ENCODE measurements around the gene DCLRE1B.

DCLRE1B gene

DNA sequence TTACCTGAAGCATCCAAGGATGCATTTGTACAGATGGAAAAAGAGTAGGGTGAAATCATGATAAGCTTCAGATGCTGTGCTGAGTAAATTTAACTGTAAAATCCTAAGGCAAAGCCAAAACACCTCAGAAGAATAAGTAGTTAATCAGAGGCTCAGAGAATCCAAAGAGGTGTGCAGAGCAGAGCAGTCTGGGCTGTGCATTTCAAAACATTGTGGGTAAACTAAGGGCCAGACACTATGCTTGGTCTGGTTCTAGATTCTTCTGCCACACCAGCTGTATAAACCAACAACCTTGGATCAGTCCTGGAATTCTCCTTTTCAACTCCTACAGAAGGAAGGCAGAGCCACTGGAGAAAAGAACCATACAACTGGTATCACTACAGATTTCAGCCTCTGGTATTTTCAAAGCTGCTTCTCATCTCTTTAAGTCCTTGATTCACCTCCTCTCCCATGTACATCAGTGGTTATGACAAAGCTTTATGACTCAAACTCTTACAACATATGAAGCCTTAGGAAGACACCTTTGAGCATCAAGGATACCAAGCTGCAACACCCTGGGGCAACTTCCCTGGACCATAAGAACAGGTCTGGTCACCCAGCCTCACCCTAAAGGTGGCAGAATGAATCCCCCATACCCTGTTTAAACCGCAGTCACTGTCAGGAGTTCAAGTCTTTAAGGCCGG lies 12.4 kb downstream of the DCLRE1B start:
- TF ChIP-seq, protein P1, sequence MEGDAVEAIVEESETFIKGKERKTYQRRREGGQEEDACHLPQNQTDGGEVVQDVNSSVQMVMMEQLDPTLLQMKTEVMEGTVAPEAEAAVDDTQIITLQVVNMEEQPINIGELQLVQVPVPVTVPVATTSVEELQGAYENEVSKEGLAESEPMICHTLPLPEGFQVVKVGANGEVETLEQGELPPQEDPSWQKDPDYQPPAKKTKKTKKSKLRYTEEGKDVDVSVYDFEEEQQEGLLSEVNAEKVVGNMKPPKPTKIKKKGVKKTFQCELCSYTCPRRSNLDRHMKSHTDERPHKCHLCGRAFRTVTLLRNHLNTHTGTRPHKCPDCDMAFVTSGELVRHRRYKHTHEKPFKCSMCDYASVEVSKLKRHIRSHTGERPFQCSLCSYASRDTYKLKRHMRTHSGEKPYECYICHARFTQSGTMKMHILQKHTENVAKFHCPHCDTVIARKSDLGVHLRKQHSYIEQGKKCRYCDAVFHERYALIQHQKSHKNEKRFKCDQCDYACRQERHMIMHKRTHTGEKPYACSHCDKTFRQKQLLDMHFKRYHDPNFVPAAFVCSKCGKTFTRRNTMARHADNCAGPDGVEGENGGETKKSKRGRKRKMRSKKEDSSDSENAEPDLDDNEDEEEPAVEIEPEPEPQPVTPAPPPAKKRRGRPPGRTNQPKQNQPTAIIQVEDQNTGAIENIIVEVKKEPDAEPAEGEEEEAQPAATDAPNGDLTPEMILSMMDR (IDR thresholded peaks at IDR 0.05), result no peak

DNA sequence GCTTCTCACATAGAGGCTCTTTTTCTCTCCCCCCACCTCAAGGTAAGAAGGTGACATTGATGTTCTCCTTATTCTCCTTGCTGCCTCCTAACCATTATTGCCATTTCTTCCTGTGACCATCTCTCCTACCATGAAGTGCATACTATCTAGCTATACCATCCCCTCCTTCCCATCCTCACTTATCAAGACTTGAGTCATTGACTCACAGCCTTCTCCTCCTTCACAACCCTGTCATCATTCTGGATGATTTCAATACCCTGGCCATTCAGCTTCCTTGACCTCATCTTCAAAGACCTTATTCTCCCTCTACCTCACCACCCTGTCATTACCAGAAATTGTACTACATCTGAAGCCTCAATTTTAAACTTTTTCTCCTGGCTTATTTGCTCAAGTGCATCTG lies 13.1 kb downstream of the DCLRE1B start:
- TF ChIP-seq, protein P1 (IDR thresholded peaks at IDR 0.05), result no peak

DNA sequence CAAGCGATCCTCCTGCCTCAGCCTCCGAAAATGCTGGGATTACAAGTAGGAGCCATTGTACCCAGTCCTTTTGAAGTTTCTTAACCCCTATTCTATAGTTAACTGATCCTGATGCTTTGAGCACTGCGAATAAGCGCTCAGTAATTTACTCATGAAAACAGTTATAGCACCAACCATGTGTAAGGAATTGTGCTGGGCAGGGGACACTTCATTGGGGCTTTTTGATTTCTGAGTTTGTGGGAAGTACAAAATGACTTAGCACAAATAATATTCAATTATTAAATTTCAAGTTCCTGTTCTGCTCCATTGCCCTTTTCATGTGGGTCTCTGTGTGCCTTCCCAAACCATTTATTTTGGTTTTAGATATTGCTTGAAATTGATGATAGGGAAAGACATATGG lies 17.8 kb downstream of the DCLRE1B start:
- TF ChIP-seq, protein P1 (IDR thresholded peaks at IDR 0.05), result no peak

GRCh38 chr1:113924473-113924872 lies 19.3 kb downstream of the DCLRE1B start:
- TF ChIP-seq, protein P1 (IDR thresholded peaks at IDR 0.05), result no peak

GRCh38 chr1:113928187-113928930 lies 23.2 kb downstream of the DCLRE1B start:
- TF ChIP-seq, protein P1 (IDR thresholded peaks at IDR 0.05), result no peak

DNA sequence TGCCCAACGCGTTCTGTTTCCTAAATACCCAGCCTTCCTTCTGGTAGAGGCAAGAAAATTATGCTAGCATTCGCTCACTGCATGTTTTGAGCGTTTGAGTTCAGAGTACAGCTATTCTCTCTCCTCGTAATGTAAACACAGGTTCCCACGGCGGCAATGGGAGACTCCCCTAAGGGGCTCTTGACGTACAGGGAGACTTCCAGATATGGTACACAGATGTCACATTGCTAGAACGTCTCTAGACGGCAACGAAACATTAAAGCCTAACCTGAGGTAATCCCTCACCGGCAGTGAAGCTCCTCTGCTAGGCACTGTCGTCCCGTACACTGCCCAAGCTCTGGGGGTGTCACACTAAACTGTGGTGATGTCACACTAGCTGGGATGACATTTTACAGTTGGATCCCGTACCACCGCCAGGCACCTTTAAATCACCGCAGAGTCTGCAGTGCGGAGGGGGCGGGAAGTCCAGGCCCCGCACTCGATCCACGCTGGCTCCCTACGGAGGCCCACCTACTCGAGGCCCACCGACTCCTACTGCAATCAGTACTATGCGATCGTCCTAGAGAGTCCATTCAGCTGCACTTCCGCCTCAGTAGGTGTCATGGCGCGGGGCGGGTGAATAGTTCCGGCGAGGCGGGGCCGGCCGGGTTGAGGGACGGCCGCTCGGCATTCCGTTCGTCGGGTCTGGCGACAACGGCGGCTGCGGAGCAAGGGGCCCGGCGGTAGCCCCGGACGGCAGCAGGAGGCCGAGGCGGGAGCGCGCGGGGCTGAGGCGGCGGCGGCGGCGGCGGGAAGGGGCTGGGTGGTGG lies 24.0 kb downstream of the DCLRE1B start, which contains the start of gene HIPK1:
HIPK1 (plus strand) TSS at position 384 of the 809 bp plus-strand sequence.
- TF ChIP-seq, protein P1 (IDR thresholded peaks at IDR 0.05), result no peak

DNA sequence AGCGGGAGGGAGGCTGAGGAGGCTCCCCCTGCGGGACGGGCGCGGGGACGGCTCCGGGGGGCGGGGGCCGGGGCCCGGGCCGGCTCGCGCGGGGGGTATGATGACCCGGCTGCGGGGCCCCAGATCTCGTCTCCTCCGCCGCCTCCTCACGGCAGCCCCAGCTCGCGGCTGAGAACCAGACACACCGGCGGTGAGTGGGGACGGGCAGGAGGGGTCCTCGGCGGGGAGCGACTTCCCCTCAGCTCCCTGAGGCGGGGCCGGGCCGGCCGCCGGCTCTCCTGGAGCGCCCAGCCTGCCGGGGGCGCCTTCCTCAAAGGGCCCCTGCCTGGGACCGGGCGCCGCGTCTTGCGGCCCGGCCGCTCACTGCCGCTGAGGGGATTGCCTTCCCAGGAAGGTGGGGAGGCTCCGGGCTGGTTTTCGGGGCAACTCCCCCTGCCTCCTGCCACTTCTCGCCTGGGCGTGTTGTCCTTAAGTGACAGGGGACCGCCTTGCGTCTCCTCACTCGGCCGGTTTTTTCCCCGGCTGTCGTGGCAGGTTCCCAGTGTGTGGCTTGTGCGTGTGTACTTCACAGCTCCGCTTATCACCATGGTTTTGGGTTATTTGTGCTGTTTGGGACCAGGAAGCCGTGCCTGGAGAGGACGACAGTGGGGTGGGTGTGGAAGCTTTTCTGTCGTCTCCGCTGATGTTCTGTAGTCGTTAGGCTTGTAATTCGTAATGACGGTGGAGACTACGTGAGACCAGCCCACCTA lies 24.8 kb downstream of the DCLRE1B start:
- TF ChIP-seq, protein P1 (IDR thresholded peaks at IDR 0.05), result peak; percentile 33; the same call in 1 of the 2 replicates

Measured in LNCAP (cell line).